ENCODE measurements around the gene GNB1L. TPM values are rescaled to one million over a fixed set of nuclear protein-coding genes. Genes with fewer than 3 reads are reported as not detected.

Gene GNB1L
- total and polyA plus RNA-seq, 10 of the 15 experiments (the other 5 are each of a cell fraction or from before 2014, with no cell fraction given) = 0.21 to 19.4 (median 6.8) TPM

GRCh38 chr22:19733755-19734154 lies 120.9 kb downstream of the GNB1L start (continued):
- TF ChIP-seq, protein P1, sequence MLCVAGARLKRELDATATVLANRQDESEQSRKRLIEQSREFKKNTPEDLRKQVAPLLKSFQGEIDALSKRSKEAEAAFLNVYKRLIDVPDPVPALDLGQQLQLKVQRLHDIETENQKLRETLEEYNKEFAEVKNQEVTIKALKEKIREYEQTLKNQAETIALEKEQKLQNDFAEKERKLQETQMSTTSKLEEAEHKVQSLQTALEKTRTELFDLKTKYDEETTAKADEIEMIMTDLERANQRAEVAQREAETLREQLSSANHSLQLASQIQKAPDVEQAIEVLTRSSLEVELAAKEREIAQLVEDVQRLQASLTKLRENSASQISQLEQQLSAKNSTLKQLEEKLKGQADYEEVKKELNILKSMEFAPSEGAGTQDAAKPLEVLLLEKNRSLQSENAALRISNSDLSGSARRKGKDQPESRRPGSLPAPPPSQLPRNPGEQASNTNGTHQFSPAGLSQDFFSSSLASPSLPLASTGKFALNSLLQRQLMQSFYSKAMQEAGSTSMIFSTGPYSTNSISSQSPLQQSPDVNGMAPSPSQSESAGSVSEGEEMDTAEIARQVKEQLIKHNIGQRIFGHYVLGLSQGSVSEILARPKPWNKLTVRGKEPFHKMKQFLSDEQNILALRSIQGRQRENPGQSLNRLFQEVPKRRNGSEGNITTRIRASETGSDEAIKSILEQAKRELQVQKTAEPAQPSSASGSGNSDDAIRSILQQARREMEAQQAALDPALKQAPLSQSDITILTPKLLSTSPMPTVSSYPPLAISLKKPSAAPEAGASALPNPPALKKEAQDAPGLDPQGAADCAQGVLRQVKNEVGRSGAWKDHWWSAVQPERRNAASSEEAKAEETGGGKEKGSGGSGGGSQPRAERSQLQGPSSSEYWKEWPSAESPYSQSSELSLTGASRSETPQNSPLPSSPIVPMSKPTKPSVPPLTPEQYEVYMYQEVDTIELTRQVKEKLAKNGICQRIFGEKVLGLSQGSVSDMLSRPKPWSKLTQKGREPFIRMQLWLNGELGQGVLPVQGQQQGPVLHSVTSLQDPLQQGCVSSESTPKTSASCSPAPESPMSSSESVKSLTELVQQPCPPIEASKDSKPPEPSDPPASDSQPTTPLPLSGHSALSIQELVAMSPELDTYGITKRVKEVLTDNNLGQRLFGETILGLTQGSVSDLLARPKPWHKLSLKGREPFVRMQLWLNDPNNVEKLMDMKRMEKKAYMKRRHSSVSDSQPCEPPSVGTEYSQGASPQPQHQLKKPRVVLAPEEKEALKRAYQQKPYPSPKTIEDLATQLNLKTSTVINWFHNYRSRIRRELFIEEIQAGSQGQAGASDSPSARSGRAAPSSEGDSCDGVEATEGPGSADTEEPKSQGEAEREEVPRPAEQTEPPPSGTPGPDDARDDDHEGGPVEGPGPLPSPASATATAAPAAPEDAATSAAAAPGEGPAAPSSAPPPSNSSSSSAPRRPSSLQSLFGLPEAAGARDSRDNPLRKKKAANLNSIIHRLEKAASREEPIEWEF (IDR thresholded peaks at IDR 0.05; ENCODE audit: insufficient replicate concordance, low read depth, low read length) = no peak

Other genes starting within 250 kb of the GNB1L start
Only the 7 nearest of the 9 such genes appear.
- 0.34 and 0.65 TPM in 2 replicates for gene SEPTIN5, start 140.4 kb downstream of the GNB1L start, total RNA-seq (2014; rRNA removed)
- gene SEPTIN5, start 140.4 kb downstream of the GNB1L start, total RNA-seq (2014; rRNA removed; fragmentation: Illumina TruSeq; extraction: Trizol) = 0.13 and 0.51 TPM in 2 replicates
- gene SEPTIN5, start 140.4 kb downstream of the GNB1L start, total RNA-seq (2021) = 0.82 and 1.1 TPM in 2 replicates
- gene SEPTIN5, start 140.4 kb downstream of the GNB1L start, polyA plus RNA-seq (2011; rRNA removed) = 0.19 and 0.43 TPM in 2 replicates
- gene SEPTIN5, start 140.4 kb downstream of the GNB1L start, polyA plus RNA-seq (2014; fragmentation: Illumina TruSeq; extraction: Trizol) = 0.34 and 1.5 TPM in 2 replicates
- gene SEPTIN5, start 140.4 kb downstream of the GNB1L start, polyA plus RNA-seq (2014; fragmentation: Nextera tagmentation; extraction: Ambion mirVana) = not detected
- 0.46 TPM in 1 of 2 replicates, not detected in the other for gene SEPTIN5, start 140.4 kb downstream of the GNB1L start, polyA plus RNA-seq (2014; rRNA removed)
- not detected for gene SEPTIN5, start 140.4 kb downstream of the GNB1L start, polyA plus RNA-seq (2016; fragmentation: Nextera tagmentation; extraction: Ambion mirVana)
- gene GP1BB, start 131.3 kb downstream of the GNB1L start, total RNA-seq (2014; rRNA removed) = 0.28 TPM in 1 of 2 replicates, not detected in the other
- gene GP1BB, start 131.3 kb downstream of the GNB1L start, total RNA-seq (2014; rRNA removed; fragmentation: Illumina TruSeq; extraction: Trizol) = not detected in 2 replicates
- 0.28 and 0.35 TPM in 2 replicates for gene GP1BB, start 131.3 kb downstream of the GNB1L start, total RNA-seq (2021)
- gene GP1BB, start 131.3 kb downstream of the GNB1L start, polyA plus RNA-seq (2011; rRNA removed) = not detected in 2 replicates
- gene GP1BB, start 131.3 kb downstream of the GNB1L start, polyA plus RNA-seq (2014; fragmentation: Illumina TruSeq; extraction: Trizol) = not detected in 2 replicates
- under 1 TPM in 1 of 2 experiments, not detected in 1; 0.05 TPM for gene GP1BB, start 131.3 kb downstream of the GNB1L start, polyA plus RNA-seq (2014; fragmentation: Nextera tagmentation; extraction: Ambion mirVana)
- gene GP1BB, start 131.3 kb downstream of the GNB1L start, polyA plus RNA-seq (2014; rRNA removed) = 0.10 TPM in 1 of 2 replicates, not detected in the other
- not detected for gene GP1BB, start 131.3 kb downstream of the GNB1L start, polyA plus RNA-seq (2016; fragmentation: Nextera tagmentation; extraction: Ambion mirVana)
- not detected in 2 replicates for gene TBX1, start 94.1 kb downstream of the GNB1L start, total RNA-seq (2014; rRNA removed)
- gene TBX1, start 94.1 kb downstream of the GNB1L start, total RNA-seq (2014; rRNA removed; fragmentation: Illumina TruSeq; extraction: Trizol) = not detected in 2 replicates
- gene TBX1, start 94.1 kb downstream of the GNB1L start, total RNA-seq (2021) = not detected in 2 replicates
- not detected in 2 replicates for gene TBX1, start 94.1 kb downstream of the GNB1L start, polyA plus RNA-seq (2011; rRNA removed)
- gene TBX1, start 94.1 kb downstream of the GNB1L start, polyA plus RNA-seq (2014; fragmentation: Illumina TruSeq; extraction: Trizol) = not detected in 2 replicates
- not detected for gene TBX1, start 94.1 kb downstream of the GNB1L start, polyA plus RNA-seq (2014; fragmentation: Nextera tagmentation; extraction: Ambion mirVana)
- not detected in 2 replicates for gene TBX1, start 94.1 kb downstream of the GNB1L start, polyA plus RNA-seq (2014; rRNA removed)
- gene TBX1, start 94.1 kb downstream of the GNB1L start, polyA plus RNA-seq (2016; fragmentation: Nextera tagmentation; extraction: Ambion mirVana) = not detected
- 10.9 and 12.0 TPM in 2 replicates for gene RTL10, start within 50 bp of the GNB1L start, total RNA-seq (2014; rRNA removed)
- gene RTL10, start within 50 bp of the GNB1L start, total RNA-seq (2014; rRNA removed; fragmentation: Illumina TruSeq; extraction: Trizol) = 5.1 and 5.9 TPM in 2 replicates
- gene RTL10, start within 50 bp of the GNB1L start, total RNA-seq (2021) = 17.8 and 17.9 TPM in 2 replicates
- gene RTL10, start within 50 bp of the GNB1L start, polyA plus RNA-seq (2011; rRNA removed) = 4.0 and 7.2 TPM in 2 replicates
- gene RTL10, start within 50 bp of the GNB1L start, polyA plus RNA-seq (2014; fragmentation: Illumina TruSeq; extraction: Trizol) = 7.0 and 9.6 TPM in 2 replicates
- gene RTL10, start within 50 bp of the GNB1L start, polyA plus RNA-seq (2014; fragmentation: Nextera tagmentation; extraction: Ambion mirVana) = 1 to 10 TPM; 5.3 to 7.3 TPM
- gene RTL10, start within 50 bp of the GNB1L start, polyA plus RNA-seq (2014; rRNA removed) = 10.8 and 11.1 TPM in 2 replicates
- 10 to 100 TPM; 13.8 to 18.1 TPM for gene RTL10, start within 50 bp of the GNB1L start, polyA plus RNA-seq (2016; fragmentation: Nextera tagmentation; extraction: Ambion mirVana)
- 107 and 112 TPM in 2 replicates for gene COMT, start 86.9 kb upstream of the GNB1L start, total RNA-seq (2014; rRNA removed)
- 26.8 and 33.7 TPM in 2 replicates for gene COMT, start 86.9 kb upstream of the GNB1L start, total RNA-seq (2014; rRNA removed; fragmentation: Illumina TruSeq; extraction: Trizol)
- gene COMT, start 86.9 kb upstream of the GNB1L start, total RNA-seq (2021) = 99.7 and 114 TPM in 2 replicates
- 12.4 and 30.7 TPM in 2 replicates for gene COMT, start 86.9 kb upstream of the GNB1L start, polyA plus RNA-seq (2011; rRNA removed)
- gene COMT, start 86.9 kb upstream of the GNB1L start, polyA plus RNA-seq (2014; fragmentation: Illumina TruSeq; extraction: Trizol) = 4.8 and 26.1 TPM in 2 replicates
- gene COMT, start 86.9 kb upstream of the GNB1L start, polyA plus RNA-seq (2014; fragmentation: Nextera tagmentation; extraction: Ambion mirVana) = 10 to 100 TPM in 1 of 2 experiments, 1 to 10 TPM in 1; 4.5 to 16.1 TPM
- gene COMT, start 86.9 kb upstream of the GNB1L start, polyA plus RNA-seq (2014; rRNA removed) = 98.5 and 117 TPM in 2 replicates
- gene COMT, start 86.9 kb upstream of the GNB1L start, polyA plus RNA-seq (2016; fragmentation: Nextera tagmentation; extraction: Ambion mirVana) = 100 to 1,000 TPM; 142 to 152 TPM
- 13.9 and 16.5 TPM in 2 replicates for gene TXNRD2, start 86.9 kb upstream of the GNB1L start, total RNA-seq (2014; rRNA removed)
- gene TXNRD2, start 86.9 kb upstream of the GNB1L start, total RNA-seq (2014; rRNA removed; fragmentation: Illumina TruSeq; extraction: Trizol) = 10.0 and 11.2 TPM in 2 replicates
- gene TXNRD2, start 86.9 kb upstream of the GNB1L start, total RNA-seq (2021) = 17.7 and 19.4 TPM in 2 replicates
- 8.6 and 12.4 TPM in 2 replicates for gene TXNRD2, start 86.9 kb upstream of the GNB1L start, polyA plus RNA-seq (2011; rRNA removed)
- 7.7 and 8.7 TPM in 2 replicates for gene TXNRD2, start 86.9 kb upstream of the GNB1L start, polyA plus RNA-seq (2014; fragmentation: Illumina TruSeq; extraction: Trizol)
- gene TXNRD2, start 86.9 kb upstream of the GNB1L start, polyA plus RNA-seq (2014; fragmentation: Nextera tagmentation; extraction: Ambion mirVana) = 1 to 10 TPM; 1.6 to 1.9 TPM
- 14.1 and 15.4 TPM in 2 replicates for gene TXNRD2, start 86.9 kb upstream of the GNB1L start, polyA plus RNA-seq (2014; rRNA removed)
- 10 to 100 TPM; 24.3 to 26.0 TPM for gene TXNRD2, start 86.9 kb upstream of the GNB1L start, polyA plus RNA-seq (2016; fragmentation: Nextera tagmentation; extraction: Ambion mirVana)
- 0.44 and 1.0 TPM in 2 replicates for gene ARVCF, start 161.9 kb upstream of the GNB1L start, total RNA-seq (2014; rRNA removed)
- 0.13 and 0.32 TPM in 2 replicates for gene ARVCF, start 161.9 kb upstream of the GNB1L start, total RNA-seq (2014; rRNA removed; fragmentation: Illumina TruSeq; extraction: Trizol)
- gene ARVCF, start 161.9 kb upstream of the GNB1L start, total RNA-seq (2021) = 1.8 and 1.9 TPM in 2 replicates
- gene ARVCF, start 161.9 kb upstream of the GNB1L start, polyA plus RNA-seq (2011; rRNA removed) = 0.17 and 0.26 TPM in 2 replicates
- gene ARVCF, start 161.9 kb upstream of the GNB1L start, polyA plus RNA-seq (2014; fragmentation: Illumina TruSeq; extraction: Trizol) = 0.13 and 0.21 TPM in 2 replicates
- not detected for gene ARVCF, start 161.9 kb upstream of the GNB1L start, polyA plus RNA-seq (2014; fragmentation: Nextera tagmentation; extraction: Ambion mirVana)
- gene ARVCF, start 161.9 kb upstream of the GNB1L start, polyA plus RNA-seq (2014; rRNA removed) = 1.00 and 2.6 TPM in 2 replicates
- 1 to 10 TPM; 1.0 to 1.3 TPM for gene ARVCF, start 161.9 kb upstream of the GNB1L start, polyA plus RNA-seq (2016; fragmentation: Nextera tagmentation; extraction: Ambion mirVana)

All from GM12878 (cell line).